ENCODE data around the gene FASTKD3.

- TF ChIP-seq ZNF384 (IDR thresholded peaks at IDR 0.05) (no peak), HDGF (IDR thresholded peaks at IDR 0.05; ENCODE audit: borderline replicate concordance) (no peak)
Observed at GRCh38 chr5:7828269-7828668, 40.6 kb downstream of the FASTKD3 start.
